T47D (cell line): ENCODE data around the gene APBA1.
A peak's percentile ranks its signal among the peaks of the same experiment; 100 is the strongest.
"Not testable (repeated sequence)": the region's sequence is repeated elsewhere in the genome, so short reads cannot be mapped to it uniquely, and the experiment has no call there.

Experiments used
- DNase-seq, 2 experiments: peaks; one replicate each; pipeline versions ENCODE4 v3.0.0 to v3.0.0-alpha.2; 2011 to 2012; ENCODE audit warnings: low read depth in 1 of 2, low spot score in 1 of 2
- JUND ChIP-seq: IDR thresholded peaks from 2 replicates; pipeline ENCODE4 v1.6.1; 2012; ENCODE audit warnings: low read depth
- in situ Hi-C: cut with HindIII; loops from 2 replicates; pipeline ENCODE4 v1.10.0; 2016; ENCODE audit warnings: low sequenced_read_pairs, low pct_unique_long_range_greater_than_20kb

Gene APBA1

DNA sequence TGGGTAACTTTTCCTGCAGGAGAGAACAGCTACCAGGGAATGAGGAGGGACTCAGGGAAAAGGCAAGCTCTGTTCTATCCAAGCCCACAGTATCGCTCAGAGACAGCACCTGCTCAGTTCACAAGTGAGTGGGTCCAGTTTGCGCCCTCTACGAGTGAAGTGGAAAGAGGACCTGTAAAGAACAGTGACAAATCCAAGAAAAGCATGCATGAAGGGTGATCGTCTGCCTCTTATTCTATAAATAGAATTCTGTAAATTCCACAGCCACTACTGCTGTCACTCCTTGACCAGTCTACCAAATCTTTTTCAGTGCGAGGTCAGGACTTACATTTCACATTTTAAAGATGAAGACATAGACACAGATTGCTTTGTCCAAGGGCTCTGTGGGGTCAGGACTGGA lies 229.7 kb downstream of the APBA1 start:
- in situ Hi-C loops: no loop called here
- no peak for TF ChIP-seq JUND

DNA sequence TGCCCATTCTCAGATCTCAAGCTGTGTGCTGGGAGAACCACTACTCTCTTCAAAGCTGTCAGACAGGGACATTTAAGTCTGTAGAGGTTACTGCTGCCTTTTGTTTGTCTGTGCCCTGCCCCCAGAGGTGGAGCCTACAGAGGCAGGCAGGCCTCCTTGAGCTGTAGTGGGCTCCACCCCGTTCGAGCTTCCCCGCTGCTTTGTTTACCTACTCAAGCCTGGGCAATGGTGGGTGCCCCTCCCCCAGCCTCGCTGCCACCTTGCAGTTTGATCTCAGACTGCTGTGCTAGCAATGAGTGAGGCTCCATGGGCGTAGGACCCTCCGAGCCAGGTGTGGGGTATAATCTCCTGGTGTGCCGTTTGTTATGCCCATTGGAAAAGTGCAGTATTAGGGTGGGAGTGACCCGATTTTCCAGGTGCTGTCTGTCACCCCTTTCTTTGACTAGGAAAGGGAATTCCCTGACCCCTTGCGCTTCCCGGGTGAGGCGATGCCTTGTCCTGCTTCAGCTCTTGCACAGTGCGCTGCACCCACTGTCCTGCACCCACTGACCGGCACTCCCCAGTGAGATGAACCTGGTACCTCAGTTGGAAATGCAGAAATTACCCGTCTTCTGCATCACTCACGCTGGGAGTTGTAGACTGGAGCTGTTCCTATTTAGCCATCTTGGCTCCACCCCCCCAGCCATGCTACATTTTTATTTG lies 231.8 kb downstream of the APBA1 start:
- in situ Hi-C loops, DNase-seq: not testable (repeated sequence)

More for the DNA sequence above, 229.7 kb downstream of the APBA1 start:
- DNase-seq: no peak

DNA sequence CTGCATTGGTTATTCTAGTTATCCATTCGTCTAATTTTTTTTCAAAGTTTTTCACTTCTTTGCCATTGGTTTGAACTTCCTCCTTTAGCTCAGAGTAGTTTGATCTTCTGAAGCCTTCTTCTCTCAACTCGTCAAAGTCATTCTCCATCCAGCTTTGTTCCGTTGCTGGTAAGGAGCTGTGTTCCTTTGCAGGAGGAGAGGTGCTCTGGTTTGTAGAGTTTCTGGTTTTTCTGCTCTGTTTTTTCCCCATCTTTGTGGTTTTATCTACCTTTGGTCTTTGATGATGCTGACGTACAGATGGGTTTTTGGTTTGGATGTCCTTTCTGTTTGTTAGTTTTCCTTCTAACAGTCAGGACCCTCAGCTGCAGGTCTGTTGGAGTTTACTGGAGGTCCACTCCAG lies 232.5 kb downstream of the APBA1 start:
- in situ Hi-C loops, DNase-seq: not testable (repeated sequence)

DNA sequence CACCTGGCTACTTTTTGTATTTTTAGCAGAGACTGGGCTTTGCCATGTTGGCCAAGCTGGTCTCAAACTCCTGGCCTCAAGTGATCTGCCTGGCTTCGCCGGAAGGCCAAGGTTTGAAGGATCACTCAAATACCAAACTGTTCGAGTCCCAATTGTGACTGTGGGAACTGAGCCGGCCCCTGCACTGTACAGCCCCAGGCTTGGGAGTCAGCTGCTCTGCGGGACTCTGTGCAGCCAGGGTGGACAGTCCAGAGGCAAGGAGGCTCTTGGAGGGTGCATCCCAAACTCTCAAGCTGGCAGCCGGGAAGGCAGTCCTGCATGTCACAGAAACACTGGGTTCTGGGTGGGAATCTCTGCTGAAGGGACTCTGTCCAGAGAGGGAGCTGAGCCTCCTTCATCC lies 238.2 kb downstream of the APBA1 start:
- no peak for DNase-seq
- no peak for TF ChIP-seq JUND
- in situ Hi-C loops: no loop called here

DNA sequence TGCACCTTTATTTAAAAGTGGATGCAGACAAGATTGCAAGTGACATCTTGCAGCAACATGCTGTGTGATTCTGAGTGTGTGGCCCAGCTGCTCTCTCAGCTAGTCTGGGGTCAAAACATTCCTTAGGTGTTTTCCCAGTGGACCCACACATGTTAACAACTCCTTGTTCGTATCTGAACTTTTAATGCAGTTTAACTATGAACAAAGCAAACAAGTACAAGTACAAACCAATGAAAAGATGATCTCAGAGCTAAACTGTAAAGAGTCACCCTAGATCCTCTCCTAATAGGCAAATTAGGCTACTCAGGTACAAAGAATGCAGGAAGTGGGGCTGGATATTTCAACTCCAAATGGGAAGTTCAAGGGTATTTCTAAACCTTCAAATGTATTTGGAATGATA lies 238.8 kb downstream of the APBA1 start:
- in situ Hi-C loops: no loop called here
- no peak for DNase-seq
- TF ChIP-seq JUND: no peak

DNA sequence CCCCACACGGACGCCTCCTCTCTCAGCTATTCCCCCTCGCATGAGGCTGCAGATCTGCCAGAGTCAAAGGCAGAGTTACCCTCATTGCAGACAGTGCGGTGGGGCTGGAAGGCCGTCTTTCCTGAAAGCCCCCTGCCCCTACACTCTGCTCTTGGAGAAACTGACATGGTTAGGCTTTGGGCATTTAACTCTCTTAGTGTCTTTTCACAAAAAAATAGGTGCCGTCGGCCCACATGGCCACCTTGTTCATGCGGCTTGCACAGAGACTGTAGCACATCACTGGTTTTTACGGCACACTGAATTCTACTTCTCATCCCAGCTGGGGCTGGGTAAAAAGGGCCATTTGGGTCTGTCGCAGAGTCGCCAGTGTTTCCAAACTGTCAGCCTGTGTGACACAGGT lies 239.5 kb downstream of the APBA1 start:
- DNase-seq: no peak
- TF ChIP-seq JUND: no peak
- in situ Hi-C loops: no loop called here

DNA sequence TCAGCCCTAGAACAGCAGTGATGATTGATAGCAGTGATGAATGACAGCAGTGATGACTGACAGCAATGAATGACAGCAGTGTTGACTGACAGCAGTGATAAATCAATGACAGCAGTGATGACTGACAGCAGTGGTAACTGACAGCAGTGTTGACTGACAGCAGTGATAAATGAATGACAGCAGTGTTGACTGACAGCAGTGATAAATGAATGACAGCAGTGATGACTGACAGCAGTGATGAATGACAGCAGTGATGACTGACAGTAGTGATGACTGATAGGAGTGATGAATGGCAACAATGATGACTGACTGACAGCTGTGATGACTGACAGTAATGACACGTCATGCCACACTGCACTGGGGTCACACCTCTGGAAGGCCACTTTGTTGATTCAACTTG lies 240.4 kb downstream of the APBA1 start:
- no peak for DNase-seq
- no peak for TF ChIP-seq JUND
- in situ Hi-C loops: no loop called here

DNA sequence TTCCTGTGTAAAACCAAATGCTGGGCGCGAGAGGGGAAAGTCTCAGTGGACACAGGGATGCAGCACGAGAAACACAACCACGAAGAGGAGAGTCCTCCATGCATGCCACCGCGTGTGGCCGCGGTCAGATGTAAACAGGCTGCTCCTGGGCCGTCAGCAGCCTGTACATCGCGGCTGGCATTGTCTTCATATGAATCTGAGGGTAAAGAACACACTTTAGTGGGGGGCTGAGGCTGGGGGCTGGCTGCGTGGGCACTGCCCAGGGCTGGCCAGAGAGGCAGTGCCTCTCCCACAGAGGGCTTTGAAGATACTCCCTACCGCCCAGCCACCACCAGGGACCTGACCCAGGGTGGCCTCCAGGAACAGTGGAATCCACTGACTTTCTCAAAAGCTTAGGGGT lies 241.0 kb downstream of the APBA1 start:
- TF ChIP-seq JUND: no peak
- in situ Hi-C loops: no loop called here
- no peak for DNase-seq

DNA sequence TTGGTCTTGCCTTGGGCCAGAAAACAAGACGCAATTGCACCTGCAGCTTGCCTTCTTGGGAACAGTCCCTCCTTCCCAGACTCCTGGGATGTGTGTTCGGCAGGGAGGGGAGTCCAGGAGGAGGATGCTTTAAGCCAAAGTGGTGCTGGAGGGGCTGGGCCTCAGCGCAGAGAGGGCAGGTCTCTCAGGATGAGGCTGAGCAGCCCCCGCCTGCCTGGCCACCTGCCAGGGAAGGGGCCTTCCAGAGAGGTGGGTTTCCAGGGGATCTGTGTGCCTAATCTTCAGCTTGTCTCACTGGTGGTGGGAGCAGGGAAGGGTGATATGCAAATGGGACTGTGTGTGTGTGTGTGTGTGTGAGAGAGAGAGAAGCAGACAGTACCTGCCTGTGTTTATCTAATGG lies 242.0 kb downstream of the APBA1 start:
- no peak for TF ChIP-seq JUND
- in situ Hi-C loops: no loop called here
- DNase-seq: no peak

DNA sequence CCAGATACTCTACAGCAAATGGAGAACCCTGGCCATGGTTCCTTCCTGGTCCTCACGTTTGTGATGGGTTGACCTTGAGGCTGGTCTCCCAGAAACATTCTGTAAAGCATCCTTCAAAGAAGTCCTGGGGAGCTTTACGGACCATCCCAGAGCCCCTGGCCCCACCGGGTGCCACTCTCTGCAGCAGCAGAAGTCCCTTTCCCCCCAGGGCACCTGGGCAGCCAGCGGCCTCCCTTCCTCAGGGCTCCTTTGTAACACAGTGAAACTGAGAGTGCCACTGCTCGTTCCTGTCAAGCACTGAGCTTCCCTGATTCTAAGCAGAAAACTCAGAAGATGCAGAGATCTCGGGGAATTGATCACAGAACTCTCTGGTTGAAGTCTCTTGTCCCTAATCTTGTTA lies 242.9 kb downstream of the APBA1 start:
- no peak for TF ChIP-seq JUND
- in situ Hi-C loops: no loop called here
- no peak for DNase-seq

DNA sequence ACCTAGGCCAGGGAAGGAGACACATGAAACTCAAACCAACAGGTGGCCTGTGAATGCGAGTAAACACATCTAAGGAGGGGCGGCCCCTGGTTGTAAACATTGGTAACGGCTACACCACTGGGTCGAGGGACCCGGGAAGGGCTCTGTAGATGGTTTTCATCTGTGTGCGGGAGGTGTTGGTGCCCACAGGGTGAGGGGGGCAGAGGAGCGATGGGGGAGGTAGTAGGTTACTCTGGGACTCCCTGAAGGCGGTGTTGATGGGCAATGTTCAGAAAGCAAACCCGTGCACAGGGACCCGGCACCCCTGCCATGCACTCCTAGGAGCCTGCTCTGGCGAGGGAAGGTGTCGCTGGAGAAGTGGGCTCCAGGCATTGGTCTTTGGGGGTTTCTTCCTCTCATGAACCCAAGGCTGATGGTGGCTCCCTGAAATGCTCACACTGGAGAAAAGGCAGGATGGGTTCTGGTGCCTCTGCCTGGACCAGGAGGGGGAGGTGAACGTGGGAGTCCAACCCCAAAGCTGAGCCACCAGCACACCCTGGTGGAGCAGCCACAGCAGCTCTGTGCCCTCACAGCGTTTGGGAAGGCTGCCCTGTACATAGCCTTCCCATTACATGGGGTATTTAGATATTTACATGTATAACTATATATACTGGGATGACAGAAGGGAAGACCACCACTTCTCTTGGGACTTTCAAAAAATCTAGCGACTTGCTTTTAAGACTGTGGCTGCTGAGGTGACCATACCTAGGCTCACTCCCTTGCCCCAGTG lies 244.0 kb downstream of the APBA1 start:
- TF ChIP-seq JUND: no peak
- in situ Hi-C loops: no loop called here
- no peak for DNase-seq

DNA sequence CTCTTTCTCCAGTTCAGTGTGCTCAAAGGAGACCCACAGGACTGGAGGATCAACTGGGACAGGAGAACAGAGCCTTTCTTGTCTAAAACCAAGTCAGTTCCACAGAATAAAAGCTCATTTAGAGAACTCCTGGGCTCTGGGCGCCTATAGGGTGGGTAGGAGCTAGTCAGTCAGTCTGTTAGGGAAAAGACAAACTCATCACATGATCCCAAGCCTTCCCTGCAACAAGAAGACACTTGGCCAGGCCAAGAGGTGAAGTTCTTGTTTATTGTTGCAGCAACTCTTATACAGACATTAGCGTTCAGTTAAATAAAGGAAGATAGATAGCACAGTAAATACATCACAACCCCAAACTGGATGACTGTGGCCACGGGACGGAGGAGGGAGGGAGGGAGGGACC lies 244.9 kb downstream of the APBA1 start:
- in situ Hi-C loops: no loop called here
- no peak for TF ChIP-seq JUND
- no peak for DNase-seq

DNA sequence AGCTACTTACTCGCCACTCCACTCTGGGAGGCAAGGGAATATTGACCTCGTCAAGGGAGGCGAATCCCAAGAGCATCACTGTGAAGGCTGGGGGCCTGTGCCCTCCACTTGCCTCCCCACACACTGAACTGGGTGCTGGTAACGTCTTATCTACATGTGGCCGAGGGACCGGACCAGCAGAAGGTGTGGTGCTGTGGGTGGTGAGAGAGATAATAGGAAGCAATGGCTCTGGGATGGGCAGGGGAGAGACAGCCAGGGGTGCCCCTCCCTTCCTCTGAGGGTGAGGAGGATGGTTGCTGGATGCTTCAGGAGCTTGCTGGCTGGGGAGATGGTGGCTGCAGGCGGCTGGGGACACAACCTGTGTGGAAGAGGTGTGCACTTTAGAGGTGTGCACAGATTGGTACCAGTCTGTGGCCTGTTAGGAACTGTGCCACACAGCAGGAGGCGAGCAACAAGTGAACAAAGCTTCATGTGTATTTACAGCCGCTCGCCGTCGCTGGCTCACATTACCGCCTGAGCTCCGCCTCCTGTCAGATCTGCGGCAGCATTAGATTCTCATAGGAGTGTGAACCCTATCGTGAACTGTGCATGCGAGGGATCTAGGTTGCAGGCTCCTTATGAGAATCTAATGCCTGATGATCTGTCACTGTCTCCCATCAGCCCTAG lies 246.9 kb downstream of the APBA1 start:
- peak in 1 of 2 experiments; percentile 47 for DNase-seq
- TF ChIP-seq JUND: no peak
- in situ Hi-C loops: no loop called here
